D341Med (cell line): ENCODE data around the gene ADNP2.

Source experiments
- DNase-seq: peaks from one replicate; pipeline ENCODE4 v3.0.0; 2012; ENCODE audit warnings: low spot score

The ADNP2 gene

GRCh38 chr18:80108739-80109675 is at the start of gene ADNP2:
ADNP2 (plus strand) TSS chr18:80109262; CDS start chr18:80117543, 8,281 bp downstream.
- peak; percentile 91 for DNase-seq

- no peak for DNase-seq
These were observed 49.1 kb upstream of the ADNP2 start for GRCh38 chr18:80059945-80060344.

GRCh38 chr18:80065705-80066104 is 43.4 kb upstream of the ADNP2 start:
- DNase-seq = no peak

GRCh38 chr18:80067321-80067720 is 41.7 kb upstream of the ADNP2 start:
- no peak for DNase-seq

GRCh38 chr18:80067897-80068296 is 41.2 kb upstream of the ADNP2 start:
- DNase-seq = no peak

GRCh38 chr18:80068571-80069272 is 40.3 kb upstream of the ADNP2 start:
- DNase-seq = no peak

- no peak for DNase-seq
These were observed 38.2 kb upstream of the ADNP2 start for GRCh38 chr18:80070825-80071224.

- no peak for DNase-seq
These were observed 34.9 kb upstream of the ADNP2 start for GRCh38 chr18:80074183-80074582.

GRCh38 chr18:80074697-80075096 is 34.4 kb upstream of the ADNP2 start:
- no peak for DNase-seq

- DNase-seq = no peak
These were observed 33.1 kb upstream of the ADNP2 start for GRCh38 chr18:80075940-80076339.

GRCh38 chr18:80076379-80076778 is 32.7 kb upstream of the ADNP2 start:
- DNase-seq = no peak

- no peak for DNase-seq
These were observed 31.2 kb upstream of the ADNP2 start for GRCh38 chr18:80077873-80078272.

GRCh38 chr18:80086281-80086680 is 22.8 kb upstream of the ADNP2 start:
- no peak for DNase-seq

GRCh38 chr18:80088036-80088435 is 21.0 kb upstream of the ADNP2 start:
- DNase-seq = no peak

GRCh38 chr18:80088823-80089222 is 20.2 kb upstream of the ADNP2 start:
- DNase-seq = no peak

- no peak for DNase-seq
These were observed 13.6 kb upstream of the ADNP2 start for GRCh38 chr18:80095414-80095813.

- DNase-seq = no peak
These were observed 13.0 kb upstream of the ADNP2 start for GRCh38 chr18:80096032-80096565.

- DNase-seq = no peak
These were observed 11.9 kb upstream of the ADNP2 start for GRCh38 chr18:80097201-80097600.

- no peak for DNase-seq
These were observed 5.8 kb upstream of the ADNP2 start for GRCh38 chr18:80103231-80103630.

GRCh38 chr18:80104364-80104779 is 4.7 kb upstream of the ADNP2 start:
- no peak for DNase-seq

GRCh38 chr18:80105369-80106167 is 3.5 kb upstream of the ADNP2 start:
- no peak for DNase-seq

GRCh38 chr18:80106482-80107051 is 2.5 kb upstream of the ADNP2 start:
- no peak for DNase-seq
